GM23338 (cell line): Measurements from ENCODE around the gene TMEM131L. TPM values are rescaled to one million over a fixed set of nuclear protein-coding genes. Genes with fewer than 3 reads are reported as not detected.

Experiments used
- ATAC-seq: fragments of 200-7000 bp; cut with Tn5 transposase; 3 replicates; pipeline ENCODE4 v1.9.1; 2020
- DNase-seq: peaks from one replicate; pipeline ENCODE4 v3.0.0-alpha.2; 2015; ENCODE audit warnings: low spot score
- H2AFZ ChIP-seq: fragments of 200-600 bp; sonication (generic); 2 replicates; pipeline ENCODE4 v1.8.0; 2016; ENCODE audit warnings: antibody characterized with exemption, mild to moderate bottlenecking, moderate library complexity
- H3F3A ChIP-seq: fragments of 200-600 bp; sonication (generic); replicated peaks from 2 replicates; pipeline ENCODE4 v1.8.0; 2017; ENCODE audit warnings: antibody characterized with exemption, mixed run types, low read depth
- H3K27ac ChIP-seq: fragments of 200-600 bp; sonication (generic); 2 replicates; pipeline ENCODE4 v1.6.1; 2016; ENCODE audit warnings: low read depth
- H3K27me3 ChIP-seq: fragments of 200-600 bp; sonication (generic); 2 replicates; pipeline ENCODE4 v1.8.0; 2016; ENCODE audit warnings: mild to moderate bottlenecking, mixed run types, moderate library complexity; ENCODE audit not compliant: insufficient read depth
- H3K36me3 ChIP-seq: fragments of 200-600 bp; sonication (generic); 2 replicates; pipeline ENCODE4 v1.8.0; 2016; ENCODE audit warnings: mild to moderate bottlenecking; ENCODE audit not compliant: insufficient read depth
- H3K4me1 ChIP-seq: fragments of 200-600 bp; sonication (generic); 2 replicates; pipeline ENCODE4 v1.8.0; 2016; ENCODE audit warnings: mild to moderate bottlenecking, moderate library complexity; ENCODE audit not compliant: insufficient read depth
- H3K4me2 ChIP-seq: fragments of 200-600 bp; sonication (generic); 2 replicates; pipeline ENCODE4 v1.7.1; 2017; ENCODE audit warnings: mixed run types
- H3K4me3 ChIP-seq: fragments of 200-600 bp; sonication (generic); 2 replicates; pipeline ENCODE4 v1.6.1; 2016; ENCODE audit warnings: mixed run types
- H3K79me2 ChIP-seq: fragments of 200-600 bp; sonication (generic); replicated peaks from 2 replicates; pipeline ENCODE4 v1.8.0; 2017; ENCODE audit warnings: mild to moderate bottlenecking; ENCODE audit not compliant: insufficient read depth
- H3K9me2 ChIP-seq: fragments of 200-600 bp; sonication (generic); 2 replicates; pipeline ENCODE4 v1.8.0; 2017; ENCODE audit not compliant: insufficient read depth
- H4K20me1 ChIP-seq: fragments of 200-600 bp; sonication (generic); replicated peaks from 2 replicates; pipeline ENCODE4 v1.8.0; 2017; ENCODE audit warnings: mild to moderate bottlenecking; ENCODE audit not compliant: insufficient read depth
- H3K27ac Mint-ChIP-seq: 2 replicates; pipeline ENCODE4 v1.8.0; 2020; ENCODE audit warnings: inconsistent platforms, mild to moderate bottlenecking, moderate library complexity, mixed read lengths
- H3K27me3 Mint-ChIP-seq: 3 replicates; pipeline ENCODE4 v1.8.0; 2022; ENCODE audit warnings: low read depth, mild to moderate bottlenecking, moderate library complexity, mixed read lengths, inconsistent platforms; ENCODE audit not compliant: insufficient read depth, poor library complexity
- H3K36me3 Mint-ChIP-seq: 3 replicates; pipeline ENCODE4 v1.8.0; 2021; ENCODE audit warnings: low read depth, mild to moderate bottlenecking, inconsistent platforms, moderate library complexity, mixed read lengths
- H3K4me1 Mint-ChIP-seq: 3 replicates; pipeline ENCODE4 v1.8.0; 2020; ENCODE audit warnings: mild to moderate bottlenecking, inconsistent platforms, mixed read lengths
- H3K4me3 Mint-ChIP-seq: 3 replicates; pipeline ENCODE4 v1.8.0; 2021; ENCODE audit warnings: moderate library complexity, mild to moderate bottlenecking, inconsistent platforms, mixed read lengths
- H3K9me3 Mint-ChIP-seq: 3 replicates; pipeline ENCODE4 v1.8.0; 2020; ENCODE audit warnings: moderate library complexity, mild to moderate bottlenecking, inconsistent platforms, mixed read lengths
- CREB1 ChIP-seq: fragments of 250-450 bp; sonication (Bioruptor Pico); IDR thresholded peaks from 2 replicates; pipeline ENCODE4 v1.5.0; 2020; ENCODE audit warnings: low read depth, mild to moderate bottlenecking, moderate library complexity
- CTCF ChIP-seq, 2 experiments: fragments of 200-600 bp in 1 of 2; sonication (generic) in 1 of 2; conservative IDR thresholded peaks; 2 replicates each; pipeline versions ENCODE4 v1.5.1 to v1.6.1; 2016 to 2017; ENCODE audit warnings: antibody characterized with exemption in 2 of 2, low read depth in 2 of 2, mild to moderate bottlenecking in 2 of 2, moderate library complexity in 1 of 2
- JUNB ChIP-seq: IDR thresholded peaks from one replicate; pipeline ENCODE4 v1.6.1; 2016; ENCODE audit warnings: antibody characterized with exemption; ENCODE audit not compliant: unreplicated experiment
- ZNF462 ChIP-seq: fragments of 250-450 bp; sonication (Bioruptor Pico); IDR thresholded peaks from 2 replicates; pipeline ENCODE4 v1.5.0; 2020; ENCODE audit warnings: mild to moderate bottlenecking, moderate library complexity
- polyA plus RNA-seq: library from polyadenylated mRNA; unstranded; fragments of >200 nt; fragmentation: Nextera tagmentation; extraction: Ambion mirVana; gene quantifications from 2 replicates; pipeline ENCODE4 v1.2.1, GENCODE V29; 2016
- total RNA-seq: library from RNA; depleted of rRNA; stranded (reverse); fragments of >200 nt; shearing (Covaris generic); gene quantifications from 2 replicates; pipeline ENCODE4 v1.2.3, GENCODE V29; 2014

The TMEM131L gene
- total and polyA plus RNA-seq, 2 experiments from 2014 or later = 11.1 to 32.2 TPM

- ATAC-seq (peak; percentile 30; the same call in 1 of the 3 replicates), DNase-seq (no peak)
- Mint-ChIP-seq H3K27me3 (peaks cover 7% of the 10 kb centered on the region), H3K4me1 (peaks cover 17% of the 10 kb centered on the region), H3K4me3 (no peak overlapping the region), H3K9me3 (no peaks in the 10 kb centered on the region), H3K36me3 (no peaks in the 10 kb centered on the region), H3K27ac (no peak overlapping the region; the same call in 1 of the 2 replicates)
- no peaks in the 10 kb centered on the region for H3K79me2 ChIP-seq
- no peak overlapping the region for H3K27ac ChIP-seq
- H2AFZ ChIP-seq = peak overlapping the region; percentile 93
- H3K4me1 ChIP-seq = peaks cover 12% of the 10 kb centered on the region; the same call in 1 of the 2 replicates
- no peak overlapping the region for H3K4me3 ChIP-seq
- no peak for TF ChIP-seq JUNB
- no peak for TF ChIP-seq CTCF (conservative IDR thresholded peaks at IDR 0.05; ENCODE audit: low read depth in 2 of 2)
- TF ChIP-seq CREB1 (CRISPR knock-in tag) = no peak
- TF ChIP-seq ZNF462 = no peak
- H3K27me3 ChIP-seq = no peaks in the 10 kb centered on the region
- H3K9me2 ChIP-seq = no peaks in the 10 kb centered on the region
- no peak overlapping the region; the same call in 1 of the 2 replicates for H3K4me2 ChIP-seq
- H3F3A ChIP-seq = no peaks in the 10 kb centered on the region
- no peaks in the 10 kb centered on the region for H3K36me3 ChIP-seq
- H4K20me1 ChIP-seq = no peaks in the 10 kb centered on the region
Measured at GRCh38 chr4:153652051-153652784, 186.1 kb downstream of the TMEM131L start.
